Measurements from ENCODE around the gene ASNSD1.

The ASNSD1 gene

DNA sequence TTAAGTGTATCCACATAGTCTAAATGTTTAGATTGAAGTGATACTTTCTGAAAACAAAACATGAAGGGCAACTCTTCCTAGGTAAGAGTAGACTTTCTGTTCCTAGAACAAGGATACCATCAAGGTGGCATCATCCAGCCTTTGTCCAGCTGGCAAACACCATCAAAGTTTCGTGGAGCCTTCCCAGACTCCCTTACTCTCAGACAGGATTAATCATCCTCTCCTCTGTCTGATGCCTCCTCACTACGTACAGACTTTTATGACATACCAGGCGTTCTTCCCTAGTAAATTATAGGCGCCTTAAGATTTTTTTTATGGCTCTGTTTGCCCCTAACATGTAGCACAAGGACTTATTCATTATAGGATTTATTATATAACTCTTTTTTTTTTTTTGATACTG is 29.4 kb upstream of the ASNSD1 start:
- no peak overlapping the region for H3K4me3 ChIP-seq (ENCODE audit: low read depth, low read length)
- TF ChIP-seq, protein P1, sequence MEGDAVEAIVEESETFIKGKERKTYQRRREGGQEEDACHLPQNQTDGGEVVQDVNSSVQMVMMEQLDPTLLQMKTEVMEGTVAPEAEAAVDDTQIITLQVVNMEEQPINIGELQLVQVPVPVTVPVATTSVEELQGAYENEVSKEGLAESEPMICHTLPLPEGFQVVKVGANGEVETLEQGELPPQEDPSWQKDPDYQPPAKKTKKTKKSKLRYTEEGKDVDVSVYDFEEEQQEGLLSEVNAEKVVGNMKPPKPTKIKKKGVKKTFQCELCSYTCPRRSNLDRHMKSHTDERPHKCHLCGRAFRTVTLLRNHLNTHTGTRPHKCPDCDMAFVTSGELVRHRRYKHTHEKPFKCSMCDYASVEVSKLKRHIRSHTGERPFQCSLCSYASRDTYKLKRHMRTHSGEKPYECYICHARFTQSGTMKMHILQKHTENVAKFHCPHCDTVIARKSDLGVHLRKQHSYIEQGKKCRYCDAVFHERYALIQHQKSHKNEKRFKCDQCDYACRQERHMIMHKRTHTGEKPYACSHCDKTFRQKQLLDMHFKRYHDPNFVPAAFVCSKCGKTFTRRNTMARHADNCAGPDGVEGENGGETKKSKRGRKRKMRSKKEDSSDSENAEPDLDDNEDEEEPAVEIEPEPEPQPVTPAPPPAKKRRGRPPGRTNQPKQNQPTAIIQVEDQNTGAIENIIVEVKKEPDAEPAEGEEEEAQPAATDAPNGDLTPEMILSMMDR (conservative IDR thresholded peaks at IDR 0.05; ENCODE audit: low read depth, low read length): no peak
- no peak for DNase-seq (ENCODE audit: low read depth)

DNA sequence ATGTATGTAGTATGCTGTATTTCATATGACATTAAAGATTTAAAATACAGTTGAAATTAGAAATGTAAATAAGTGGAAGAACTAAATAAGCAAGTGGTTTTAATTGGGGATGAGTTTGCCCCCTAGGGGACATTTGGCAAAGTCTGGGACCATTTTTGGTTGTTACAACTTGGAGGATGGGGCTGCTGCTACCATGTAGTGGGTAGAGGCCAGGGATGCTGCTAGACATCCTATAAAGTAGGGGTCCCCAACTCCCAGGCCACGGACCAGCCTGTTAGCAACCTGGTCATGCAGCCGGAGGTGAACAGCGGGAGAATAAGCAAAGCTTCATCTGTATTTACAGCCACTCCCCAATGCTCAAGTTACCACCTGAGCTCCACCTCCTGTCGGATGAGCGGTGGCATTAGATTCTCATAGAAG is 27.9 kb upstream of the ASNSD1 start:
- no peak overlapping the region for H3K4me3 ChIP-seq (ENCODE audit: low read depth, low read length)
- DNase-seq (ENCODE audit: low read depth): peak; percentile 64
- TF ChIP-seq, protein P1 (conservative IDR thresholded peaks at IDR 0.05; ENCODE audit: low read depth, low read length): peak; percentile 68

DNA sequence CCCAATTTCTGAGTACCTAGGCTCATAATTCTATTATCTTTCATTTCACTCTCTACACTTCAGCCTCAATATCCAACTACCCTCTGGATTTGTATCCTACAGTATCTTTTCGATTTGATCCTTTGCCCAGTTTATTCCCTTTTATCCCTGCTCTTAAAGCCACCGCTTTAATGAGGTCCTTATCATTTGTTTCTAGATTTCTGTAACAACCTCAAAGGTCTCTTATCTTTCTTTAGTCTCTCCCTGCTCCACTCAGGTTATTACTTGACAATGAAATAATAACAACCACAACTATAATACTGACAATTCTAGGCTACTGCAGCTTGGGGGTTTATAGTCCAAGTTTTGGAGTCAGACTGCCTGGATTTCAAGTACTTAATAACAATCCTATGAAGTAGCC is 25.9 kb upstream of the ASNSD1 start:
- H3K4me3 ChIP-seq (ENCODE audit: low read depth, low read length): no peak overlapping the region
- TF ChIP-seq, protein P1 (conservative IDR thresholded peaks at IDR 0.05; ENCODE audit: low read depth, low read length): no peak
- DNase-seq (ENCODE audit: low read depth): no peak

DNA sequence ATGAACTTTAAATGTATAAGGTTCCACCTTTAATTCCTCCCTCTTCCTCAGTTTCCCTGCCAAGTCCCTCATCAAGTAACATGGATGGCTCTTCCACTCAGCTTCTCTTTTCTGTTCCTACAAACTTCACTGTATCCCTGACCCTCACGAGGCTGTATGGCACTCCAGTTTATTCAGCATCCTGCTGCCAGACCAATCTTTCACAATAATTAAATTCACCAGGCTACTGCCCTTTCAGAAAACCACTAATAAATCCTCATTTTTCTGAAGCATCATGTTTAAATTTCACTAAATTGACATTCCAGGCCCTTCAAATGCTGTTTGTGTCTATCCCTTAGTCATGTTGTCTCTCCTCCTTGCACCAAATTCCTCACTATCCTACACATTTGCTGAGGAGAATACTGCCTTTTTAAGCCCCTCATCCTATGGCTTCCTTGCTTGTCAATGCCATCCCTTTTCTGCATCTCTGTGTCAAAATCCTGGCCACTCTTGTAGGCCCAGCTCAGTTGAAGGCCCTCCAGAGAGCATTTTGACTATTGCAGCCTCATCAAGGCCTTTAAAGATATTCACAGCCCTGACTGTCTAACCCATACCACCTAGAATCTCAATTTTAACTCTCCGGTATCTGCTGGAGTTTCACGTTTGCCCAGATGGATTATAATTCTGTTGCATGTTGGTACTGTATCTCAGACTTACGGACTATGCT is 22.8 kb upstream of the ASNSD1 start:
- H3K4me3 ChIP-seq (ENCODE audit: low read depth, low read length): no peak overlapping the region
- TF ChIP-seq, protein P1 (conservative IDR thresholded peaks at IDR 0.05; ENCODE audit: low read depth, low read length): no peak
- no peak for DNase-seq (ENCODE audit: low read depth)

DNA sequence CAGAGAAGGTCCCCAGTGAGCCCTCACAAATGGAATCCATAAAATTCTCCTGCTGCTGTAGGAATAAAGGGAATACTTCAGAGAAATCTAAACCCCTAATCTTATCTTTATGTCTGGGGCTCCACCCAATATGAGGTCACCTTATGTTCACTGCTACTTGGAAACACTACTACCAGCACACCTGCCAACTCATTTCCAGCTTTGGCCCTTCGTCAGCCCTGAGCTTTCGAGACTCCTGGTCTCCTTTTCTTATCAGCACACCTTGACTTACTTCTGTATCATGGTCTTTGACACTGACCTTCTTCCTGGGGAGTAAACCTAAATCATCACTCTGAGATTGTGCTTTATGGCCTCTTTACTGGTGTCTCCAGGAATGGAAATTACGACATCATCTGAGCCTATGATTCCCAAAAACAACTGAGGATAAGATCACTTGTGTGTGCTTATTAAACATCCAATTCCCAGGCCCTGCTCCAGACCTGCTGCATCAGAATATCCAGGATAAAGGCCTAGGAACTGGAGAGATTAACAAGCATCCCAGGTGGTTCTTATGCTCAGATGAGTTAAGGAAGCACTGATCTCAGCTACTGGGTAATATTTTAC is 22.2 kb upstream of the ASNSD1 start:
- TF ChIP-seq, protein P1 (conservative IDR thresholded peaks at IDR 0.05; ENCODE audit: low read depth, low read length): no peak
- no peak for DNase-seq (ENCODE audit: low read depth)
- H3K4me3 ChIP-seq (ENCODE audit: low read depth, low read length): no peak overlapping the region

DNA sequence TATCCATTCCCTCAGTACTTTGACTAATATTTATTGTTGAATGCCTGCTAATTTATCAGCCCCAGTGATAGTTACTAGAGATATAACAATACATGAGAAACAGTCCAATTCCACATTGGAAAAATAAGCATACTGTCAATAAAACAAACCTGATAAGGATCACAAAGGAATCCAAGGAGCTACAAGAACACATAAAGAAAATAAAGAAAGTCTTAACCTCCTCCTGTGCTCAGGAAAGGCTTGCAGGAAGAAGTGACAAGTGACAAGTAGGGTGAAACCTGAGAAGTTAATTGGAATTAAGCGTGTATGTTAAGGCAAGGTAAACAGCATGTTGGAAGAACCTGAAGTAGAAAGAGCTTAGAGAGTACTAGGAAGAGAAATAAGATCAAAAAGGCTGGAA is 20.3 kb upstream of the ASNSD1 start:
- TF ChIP-seq, protein P1 (conservative IDR thresholded peaks at IDR 0.05; ENCODE audit: low read depth, low read length): no peak
- DNase-seq (ENCODE audit: low read depth): no peak
- H3K4me3 ChIP-seq (ENCODE audit: low read depth, low read length): no peak overlapping the region

DNA sequence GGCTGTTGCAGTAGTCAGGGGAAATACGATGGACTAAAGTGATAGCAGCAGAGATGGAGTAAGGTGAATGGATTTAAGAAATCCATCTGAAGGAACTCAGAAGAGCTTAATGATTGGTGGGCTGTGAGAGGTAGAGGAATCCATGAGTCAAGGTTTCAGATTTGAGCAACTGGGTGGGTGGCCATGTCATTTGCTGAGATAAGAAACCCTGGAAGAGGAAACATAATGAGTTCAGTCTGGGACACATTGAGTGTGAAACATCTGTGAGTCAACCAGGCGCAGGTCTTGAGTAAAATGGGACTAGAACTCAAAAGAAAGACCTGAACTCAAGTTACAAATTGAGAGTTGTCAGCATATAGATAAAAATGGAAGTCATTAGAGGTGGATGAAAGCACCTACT is 19.7 kb upstream of the ASNSD1 start:
- DNase-seq (ENCODE audit: low read depth): peak; percentile 27
- TF ChIP-seq, protein P1 (conservative IDR thresholded peaks at IDR 0.05; ENCODE audit: low read depth, low read length): no peak
- H3K4me3 ChIP-seq (ENCODE audit: low read depth, low read length): no peak overlapping the region
